Muscle of leg (tissue), 11 donors: ENCODE data around the gene LCLAT1. TPM values are rescaled to one million over a fixed set of nuclear protein-coding genes. Genes with fewer than 3 reads are reported as not detected.

ENCODE experiments used
- DNase-seq: peaks from one replicate; pipeline ENCODE4 v3.0.0; 2013
- H3K27ac ChIP-seq: one replicate; pipeline ENCODE4 v1.5.1; 2013; ENCODE audit warnings: mild to moderate bottlenecking, low read length, control low read depth
- H3K27me3 ChIP-seq: one replicate; pipeline ENCODE4 v1.6.1; 2013; ENCODE audit warnings: low read length; ENCODE audit not compliant: control insufficient read depth, insufficient read depth
- H3K36me3 ChIP-seq: one replicate; pipeline ENCODE4 v1.6.1; 2013; ENCODE audit warnings: low read length; ENCODE audit not compliant: control insufficient read depth, insufficient read depth
- H3K4me1 ChIP-seq: one replicate; pipeline ENCODE4 v1.6.1; 2013; ENCODE audit warnings: low read length; ENCODE audit not compliant: control insufficient read depth, insufficient read depth
- H3K4me3 ChIP-seq: one replicate; pipeline ENCODE4 v1.5.1; 2013; ENCODE audit warnings: low read length, control low read depth
- H3K9me3 ChIP-seq: replicated peaks from 2 replicates; pipeline ENCODE4 v1.6.1; 2013; ENCODE audit warnings: low read depth, low read length; ENCODE audit not compliant: control insufficient read depth
- WGBS: methylation state at CpG from one replicate; pipeline ENCODE4 v1.1.5; 2013; ENCODE audit warnings: missing lambda C conversion rate; ENCODE audit not compliant: insufficient coverage; 5-methylcytosine and 5-hydroxymethylcytosine counted together
- polyA plus RNA-seq, 8 donors: library from polyadenylated mRNA; unstranded; fragments of 120-200 nt; gene quantifications; one replicate each; pipeline versions ENCODE4 v1.2.1 to v1.2.3, GENCODE V29; 2013; ENCODE audit warnings: inconsistent platforms in 1 of 8, low replicate concordance in 1 of 8; ENCODE audit not compliant: insufficient read length in 8 of 8, insufficient read depth in 1 of 8
- total RNA-seq: library from RNA; stranded (reverse); fragments of 120-200 nt; gene quantifications from one replicate; pipeline ENCODE4 v1.2.4, GENCODE V29; 2013

The LCLAT1 gene
- total and polyA plus RNA-seq, 9 donors = 5.8 to 9.9 (median 7.0) TPM

DNA sequence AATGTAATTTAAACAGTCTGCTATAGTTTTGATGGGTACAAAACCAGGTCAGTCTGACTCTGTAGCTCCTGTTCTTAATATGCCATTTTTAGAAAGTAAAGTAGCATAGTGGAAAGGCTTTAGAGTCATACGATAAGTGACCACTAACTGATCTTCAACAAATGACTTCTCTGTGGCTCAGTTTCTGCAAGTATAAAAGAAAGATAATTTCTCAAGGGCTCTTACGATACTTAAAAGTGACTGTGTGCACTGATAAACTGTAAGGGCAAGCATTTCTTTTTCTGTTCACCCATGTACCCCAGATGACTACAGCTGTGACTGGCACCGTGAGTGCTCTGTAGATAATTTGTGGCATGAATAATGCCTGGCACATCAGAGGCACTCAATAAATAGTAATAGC is 178.7 kb downstream of the LCLAT1 start:
- no peak for DNase-seq
- WGBS = no CpG with 5 or more reads among the region's 3 CpGs

DNA sequence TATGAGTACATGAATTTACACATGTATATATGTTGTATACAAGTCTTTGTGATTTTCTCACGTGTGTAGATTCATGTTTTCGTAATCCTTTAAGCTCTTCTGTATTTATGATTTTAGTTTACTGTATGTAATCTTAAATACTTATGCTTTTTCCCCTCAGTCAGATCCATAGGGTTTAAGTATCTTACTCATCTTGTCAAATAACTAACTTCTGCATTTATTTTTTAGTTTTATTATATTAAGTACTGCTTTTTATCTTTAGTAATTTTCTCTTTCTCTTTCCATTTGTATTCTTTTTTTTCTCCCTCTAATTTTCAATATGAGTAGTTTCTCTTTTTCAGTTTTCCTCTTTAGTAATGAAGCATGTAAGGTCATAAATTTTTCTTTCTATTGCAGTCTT is 179.4 kb downstream of the LCLAT1 start:
- H3K27me3 ChIP-seq = no peaks in the 10 kb centered on the region

More for the DNA sequence above, 178.7 kb downstream of the LCLAT1 start:
- no peak overlapping the region for H3K27ac ChIP-seq
- H3K4me3 ChIP-seq = no peak overlapping the region
- no peaks in the 10 kb centered on the region for H3K36me3 ChIP-seq
- H3K4me1 ChIP-seq = peaks cover 2% of the 10 kb centered on the region
- H3K9me3 ChIP-seq = no peaks in the 10 kb centered on the region
- H3K27me3 ChIP-seq = no peaks in the 10 kb centered on the region

DNA sequence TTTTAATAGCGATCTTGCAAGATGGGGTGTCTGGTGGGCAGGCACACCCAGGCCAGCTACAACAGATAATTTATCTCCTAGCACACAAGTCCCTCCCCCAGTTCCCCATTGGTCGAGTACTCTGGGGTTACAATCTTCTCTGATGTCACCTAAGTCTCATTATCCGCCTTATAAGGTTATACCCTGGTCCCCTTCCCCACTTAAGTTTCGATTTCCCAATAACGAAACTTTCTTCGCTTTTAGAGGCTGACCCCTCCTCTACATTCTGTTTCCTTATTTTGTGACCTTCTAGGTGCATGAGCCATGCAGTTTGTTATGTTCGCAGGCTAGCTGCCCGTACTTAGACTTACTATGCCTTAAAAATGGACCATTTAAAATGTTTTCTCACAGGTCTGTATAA is 180.1 kb downstream of the LCLAT1 start:
- H3K27me3 ChIP-seq = no peaks in the 10 kb centered on the region
- no peaks in the 10 kb centered on the region for H3K9me3 ChIP-seq
- no peak overlapping the region for H3K27ac ChIP-seq
- no peak for DNase-seq
- 97% methylated on average over 6 of the region's 8 CpGs for WGBS
- H3K4me1 ChIP-seq = peaks cover 2% of the 10 kb centered on the region
- no peaks in the 10 kb centered on the region for H3K36me3 ChIP-seq
- H3K4me3 ChIP-seq = no peak overlapping the region

More for the DNA sequence above, 179.4 kb downstream of the LCLAT1 start:
- Histone ChIP-seq H3K4me1 (peaks cover 2% of the 10 kb centered on the region), H3K9me3 (no peaks in the 10 kb centered on the region), H3K27ac (no peak overlapping the region), H3K4me3 (no peak overlapping the region), H3K36me3 (no peaks in the 10 kb centered on the region)
- no CpG with 5 or more reads among the region's 2 CpGs for WGBS
- no peak for DNase-seq

DNA sequence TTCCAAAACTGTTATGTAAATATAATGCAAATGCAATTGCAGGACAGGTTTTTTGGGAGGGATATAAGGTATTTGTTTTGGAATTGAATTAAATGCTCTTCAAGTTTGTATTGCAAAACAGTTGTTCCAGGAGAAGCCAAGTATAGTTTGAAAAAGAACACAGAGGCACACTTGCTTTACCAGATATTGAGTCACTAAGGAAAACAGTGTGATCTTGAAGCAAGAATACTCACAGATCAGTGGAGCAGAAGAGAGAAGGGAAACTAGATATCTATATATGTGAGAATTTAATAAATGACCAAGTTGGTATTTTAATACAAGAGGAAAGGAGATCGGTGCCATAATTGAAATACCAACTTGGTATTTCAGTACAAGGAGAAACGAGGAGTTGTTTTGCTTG is 181.3 kb downstream of the LCLAT1 start:
- no peak for DNase-seq

DNA sequence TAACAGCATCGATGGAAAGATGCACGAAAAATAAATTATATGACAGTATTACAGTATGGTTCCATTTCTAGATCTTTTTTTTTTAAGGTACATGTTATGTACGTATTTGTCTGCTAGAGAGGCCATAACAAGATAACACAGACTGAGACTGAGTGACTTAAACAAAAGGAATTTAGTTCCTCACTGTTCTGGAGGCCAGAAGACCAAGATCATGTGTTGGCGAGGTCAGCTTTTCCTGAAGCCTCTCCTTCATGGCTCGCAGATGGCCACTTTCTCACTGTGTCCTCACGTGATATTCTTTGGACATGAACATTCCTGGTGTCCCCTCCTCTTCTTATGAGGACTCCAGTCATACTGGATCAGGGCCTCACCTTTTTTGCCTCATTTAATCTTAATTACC is 182.8 kb downstream of the LCLAT1 start:
- 92% methylated on average over 2 of the region's 6 CpGs for WGBS
- Histone ChIP-seq H3K27me3 (no peaks in the 10 kb centered on the region), H3K4me1 (no peaks in the 10 kb centered on the region), H3K9me3 (no peaks in the 10 kb centered on the region), H3K4me3 (no peak overlapping the region), H3K36me3 (no peaks in the 10 kb centered on the region), H3K27ac (no peak overlapping the region)
- DNase-seq = no peak

More for the DNA sequence above, 181.3 kb downstream of the LCLAT1 start:
- Histone ChIP-seq H3K4me1 (no peaks in the 10 kb centered on the region), H3K4me3 (no peak overlapping the region), H3K27me3 (no peaks in the 10 kb centered on the region), H3K36me3 (no peaks in the 10 kb centered on the region), H3K27ac (no peak overlapping the region), H3K9me3 (no peaks in the 10 kb centered on the region)
- WGBS = 92% methylated on average over 2 of the region's 2 CpGs

DNA sequence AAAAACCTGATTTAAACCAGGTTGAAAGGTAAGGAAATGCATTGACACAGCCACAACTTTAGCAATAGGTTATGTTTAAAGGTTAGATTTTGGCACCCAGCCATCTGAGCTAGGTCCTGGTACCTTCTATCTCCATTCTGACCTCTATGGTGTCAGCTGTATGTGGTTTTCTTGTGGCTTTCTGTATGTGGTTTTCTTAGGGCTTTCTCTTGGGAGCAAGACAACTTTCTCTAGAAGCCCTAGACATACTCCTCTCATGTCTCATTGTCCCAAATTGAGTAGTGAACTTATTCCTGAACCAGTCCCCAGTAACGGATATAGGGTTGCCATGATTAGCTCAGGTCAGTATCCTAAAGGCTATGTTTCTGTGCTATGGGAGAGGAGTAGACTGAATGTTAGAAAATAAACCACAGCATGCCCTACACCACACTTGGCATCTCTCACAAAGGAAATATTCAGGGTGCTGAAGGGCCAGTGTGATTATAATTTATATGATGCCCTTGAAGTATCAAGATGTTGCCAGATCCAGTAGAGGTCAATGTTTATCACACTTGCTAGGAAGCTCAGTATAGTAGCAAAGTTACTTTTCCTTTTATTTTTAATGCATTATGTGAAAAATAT is 184.1 kb downstream of the LCLAT1 start:
- WGBS = no CpG with 5 or more reads among the region's 1 CpG
- Histone ChIP-seq H3K4me3 (no peak overlapping the region), H3K4me1 (no peaks in the 10 kb centered on the region), H3K36me3 (no peaks in the 10 kb centered on the region), H3K27me3 (no peaks in the 10 kb centered on the region), H3K27ac (no peak overlapping the region), H3K9me3 (no peaks in the 10 kb centered on the region)
- DNase-seq = no peak

DNA sequence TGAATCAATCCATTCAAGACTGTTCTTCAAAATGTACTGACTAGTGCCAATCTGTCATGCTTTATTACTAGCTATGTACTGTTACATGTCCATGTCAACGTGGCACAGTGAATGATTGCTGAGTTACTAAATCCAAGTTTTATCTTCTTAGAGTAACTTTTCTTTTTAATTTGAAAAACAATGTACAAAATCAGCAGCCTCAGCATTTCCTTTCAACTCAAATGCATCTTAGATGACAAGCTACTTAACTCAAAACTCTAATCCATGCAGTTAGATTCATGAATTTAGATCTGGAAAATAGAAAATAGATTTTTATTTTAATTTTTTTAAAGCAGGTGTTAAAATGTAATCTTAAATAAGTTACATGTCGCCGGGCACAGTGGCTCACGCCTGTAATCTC is 186.0 kb downstream of the LCLAT1 start:
- WGBS = no CpG with 5 or more reads among the region's 4 CpGs
- H3K4me3 ChIP-seq = no peak overlapping the region
- H3K27ac ChIP-seq = no peak overlapping the region
- DNase-seq = no peak
- H3K27me3 ChIP-seq = no peaks in the 10 kb centered on the region
- H3K4me1 ChIP-seq = no peaks in the 10 kb centered on the region
- no peaks in the 10 kb centered on the region for H3K36me3 ChIP-seq
- no peaks in the 10 kb centered on the region for H3K9me3 ChIP-seq

DNA sequence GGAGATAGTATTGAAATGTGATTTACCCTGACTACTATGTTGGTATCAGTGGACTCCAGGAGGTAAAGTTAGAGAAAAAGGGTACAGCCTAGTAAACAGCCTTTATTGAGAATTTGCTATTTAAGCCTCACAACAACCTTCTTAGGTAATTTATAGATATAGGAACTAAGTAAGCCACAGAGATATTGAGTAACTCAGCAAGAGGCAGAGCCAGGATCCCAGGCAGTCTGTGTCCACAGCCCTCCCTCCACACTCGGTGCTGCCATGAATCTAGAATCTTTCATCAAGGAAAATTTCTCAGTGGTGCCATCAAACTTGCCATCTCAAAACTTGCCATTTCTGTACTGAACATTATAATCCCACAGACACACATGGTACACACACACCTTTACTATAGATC is 189.3 kb downstream of the LCLAT1 start:
- Histone ChIP-seq H3K36me3 (peaks cover 3% of the 10 kb centered on the region), H3K9me3 (no peaks in the 10 kb centered on the region), H3K27ac (no peak overlapping the region)

DNA sequence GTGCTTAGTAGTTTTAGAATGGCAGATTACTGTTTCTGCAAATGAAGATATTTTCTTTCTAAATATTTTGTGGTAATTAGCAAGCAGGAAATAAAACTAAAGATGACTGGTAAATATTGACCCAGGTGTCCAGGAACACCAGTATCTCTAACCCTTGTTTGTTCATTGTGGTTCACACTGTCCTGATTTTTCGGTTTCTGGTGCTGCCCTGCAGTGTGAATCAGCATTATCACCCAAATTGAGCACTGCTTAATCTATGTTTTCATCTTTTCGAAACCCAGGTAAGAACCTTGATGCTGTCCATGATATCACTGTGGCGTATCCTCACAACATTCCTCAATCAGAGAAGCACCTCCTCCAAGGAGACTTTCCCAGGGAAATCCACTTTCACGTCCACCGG is 192.8 kb downstream of the LCLAT1 start:
- Histone ChIP-seq H3K9me3 (no peaks in the 10 kb centered on the region), H3K4me3 (no peak overlapping the region), H3K36me3 (peaks cover 3% of the 10 kb centered on the region), H3K27ac (no peak overlapping the region), H3K4me1 (no peaks in the 10 kb centered on the region), H3K27me3 (no peaks in the 10 kb centered on the region)
- 88% methylated on average over 3 of the region's 5 CpGs for WGBS
- no peak for DNase-seq

More for the DNA sequence above, 189.3 kb downstream of the LCLAT1 start:
- Histone ChIP-seq H3K4me1 (no peaks in the 10 kb centered on the region), H3K27me3 (no peaks in the 10 kb centered on the region), H3K4me3 (no peak overlapping the region)
- WGBS = no CpG with 5 or more reads among the region's 1 CpG
- DNase-seq = no peak

DNA sequence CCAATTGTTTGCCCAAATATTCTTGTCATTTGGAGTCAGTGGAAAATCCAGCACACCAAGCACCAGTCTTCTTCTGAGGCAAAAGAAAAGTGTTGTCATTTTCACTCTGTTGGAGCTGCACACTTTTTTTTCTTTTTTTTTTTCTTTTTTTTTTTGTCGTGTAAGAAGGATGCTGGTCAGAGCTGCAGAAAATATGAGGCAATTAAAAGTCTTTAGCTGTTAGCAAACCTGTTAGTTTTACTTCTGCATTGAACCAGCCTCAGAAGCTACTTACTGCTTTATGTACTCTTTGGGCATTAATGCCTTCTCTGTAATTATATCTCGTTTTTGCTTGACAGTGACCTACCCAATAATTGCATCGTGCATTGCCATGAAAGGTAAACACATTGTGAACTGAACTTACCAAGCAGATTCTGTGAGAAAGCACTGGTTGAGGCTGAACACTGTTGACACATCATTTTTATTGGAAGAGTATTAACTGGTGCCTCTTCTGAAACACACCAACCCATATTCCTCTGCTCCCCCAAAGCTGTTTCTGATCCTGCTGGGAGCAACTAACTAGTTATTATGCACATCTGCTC is 194.8 kb downstream of the LCLAT1 start:
- peaks cover 3% of the 10 kb centered on the region for H3K36me3 ChIP-seq
- H3K9me3 ChIP-seq = no peaks in the 10 kb centered on the region
- H3K27me3 ChIP-seq = no peaks in the 10 kb centered on the region
- WGBS = 56% methylated on average over 2 of the region's 3 CpGs
- no peak for DNase-seq
- no peaks in the 10 kb centered on the region for H3K4me1 ChIP-seq
- H3K27ac ChIP-seq = no peak overlapping the region
- no peak overlapping the region for H3K4me3 ChIP-seq
